Testis (tissue), 3 donors: ENCODE measurements around the gene GALNT9. TPM values are rescaled to one million over a fixed set of nuclear protein-coding genes. Genes with fewer than 3 reads are reported as not detected.

Experiments used
- DNase-seq: peaks from one replicate; pipeline ENCODE4 v3.0.0-alpha.2; 2019
- H3K27ac ChIP-seq, 2 donors: fragments of 200-600 bp; sonication (generic); one replicate each; pipeline ENCODE4 v1.5.1; 2019
- H3K27me3 ChIP-seq: fragments of 200-600 bp; sonication (generic); one replicate; pipeline ENCODE4 v1.5.1; 2019
- H3K36me3 ChIP-seq: fragments of 200-600 bp; sonication (generic); one replicate; pipeline ENCODE4 v1.5.1; 2017; ENCODE audit warnings: low read depth; ENCODE audit errors: missing control alignments
- H3K4me1 ChIP-seq: fragments of 200-600 bp; sonication (generic); one replicate; pipeline ENCODE4 v1.5.1; 2019
- H3K4me3 ChIP-seq, 2 donors: fragments of 200-600 bp; sonication (generic); one replicate each; pipeline ENCODE4 v1.5.1; 2017 to 2019
- H3K9me3 ChIP-seq: fragments of 200-600 bp; sonication (generic); one replicate; pipeline ENCODE4 v1.5.1; 2017
- CTCF ChIP-seq, 3 experiments: fragments of 450-650 bp in 2 of 3; fragments of 200-600 bp in 1 of 3; sonication (generic) in 1 of 3; IDR thresholded peaks; one replicate each; pipeline ENCODE4 v1.5.1; 2016 to 2019; ENCODE audit warnings: antibody characterized with exemption in 3 of 3, mild to moderate bottlenecking in 2 of 3, moderate library complexity in 1 of 3
- POLR2A ChIP-seq: fragments of 450-650 bp; IDR thresholded peaks from one replicate; pipeline ENCODE4 v1.6.1; 2017; ENCODE audit warnings: antibody characterized with exemption, mild to moderate bottlenecking, moderate library complexity
- WGBS, 2 donors: methylation state at CpG; one replicate each; pipeline ENCODE4 v1.1.5; 2018; 5-methylcytosine and 5-hydroxymethylcytosine counted together
- intact Hi-C: fragments of 100-400 bp; cut with DNase I; formaldehyde crosslinking; loops from one replicate; pipeline ENCODE4 v1.15.1; 2023; ENCODE audit warnings: low total_unique reads
- polyA plus RNA-seq: library from polyadenylated mRNA; stranded (reverse); fragments of 350-450 nt; fragmentation: Illumina TruSeq; extraction: RNeasy Lipid Tissue Mini Kit (QIAGEN cat#74804); gene quantifications from one replicate; pipeline ENCODE4 v1.2.3, GENCODE V29; 2014; ENCODE audit warnings: low read depth, low replicate concordance; ENCODE audit not compliant: insufficient read depth
- total RNA-seq, 2 donors: library from RNA; depleted of rRNA; stranded (reverse); fragments of >200 nt; gene quantifications; one replicate each; pipeline ENCODE4 v1.2.3, GENCODE V29; 2016

Gene GALNT9
- total and polyA plus RNA-seq, 3 donors from 2014 or later = 1.1 to 1.5 (median 1.3) TPM

GRCh38 chr12:132215299-132215989 lies 113.9 kb downstream of the GALNT9 start:
- 82 to 87% methylated on average over 21 to 28 of the region's 28 CpGs for WGBS, 2 donors
- no peaks in the 10 kb centered on the region for H3K4me1 ChIP-seq
- no peaks in the 10 kb centered on the region for H3K9me3 ChIP-seq
- H3K27me3 ChIP-seq = no peaks in the 10 kb centered on the region
- no peaks in the 10 kb centered on the region for H3K36me3 ChIP-seq
- no peak for DNase-seq
- no peak overlapping the region for H3K27ac ChIP-seq
- TF ChIP-seq CTCF (IDR thresholded peaks at IDR 0.05) (no peak), POLR2A (no peak)
- intact Hi-C loops = no loop called here
- H3K4me3 ChIP-seq = no peak overlapping the region

- Histone ChIP-seq H3K9me3 (no peaks in the 10 kb centered on the region), H3K4me1 (no peaks in the 10 kb centered on the region), H3K27ac (no peak overlapping the region), H3K27me3 (no peaks in the 10 kb centered on the region), H3K36me3 (no peaks in the 10 kb centered on the region), H3K4me3 (no peak overlapping the region)
- intact Hi-C loops = no loop called here
- TF ChIP-seq CTCF (IDR thresholded peaks at IDR 0.05) (no peak), POLR2A (no peak)
- no peak for DNase-seq
- WGBS, 2 donors = 75 to 77% methylated on average over 22 of the region's 22 CpGs
Observed at GRCh38 chr12:132214891-132215290, 114.5 kb downstream of the GALNT9 start.

GRCh38 chr12:132214161-132214476 lies 115.3 kb downstream of the GALNT9 start:
- WGBS, 2 donors = 78 to 87% methylated on average over 7 to 13 of the region's 13 CpGs
- H3K9me3 ChIP-seq = no peaks in the 10 kb centered on the region
- no peaks in the 10 kb centered on the region for H3K4me1 ChIP-seq
- TF ChIP-seq CTCF (IDR thresholded peaks at IDR 0.05) (no peak), POLR2A (no peak)
- H3K4me3 ChIP-seq = no peak overlapping the region
- H3K27me3 ChIP-seq = no peaks in the 10 kb centered on the region
- H3K36me3 ChIP-seq = no peaks in the 10 kb centered on the region
- H3K27ac ChIP-seq = no peak overlapping the region
- DNase-seq = no peak
- intact Hi-C loops = no loop called here

GRCh38 chr12:132213359-132214160 lies 115.8 kb downstream of the GALNT9 start:
- 90 to 93% methylated on average over 8 to 26 of the region's 26 CpGs for WGBS, 2 donors
- Histone ChIP-seq H3K4me3 (no peak overlapping the region), H3K36me3 (no peaks in the 10 kb centered on the region), H3K4me1 (no peaks in the 10 kb centered on the region), H3K27me3 (no peaks in the 10 kb centered on the region), H3K9me3 (no peaks in the 10 kb centered on the region), H3K27ac (no peak overlapping the region)
- intact Hi-C loops = no loop called here
- TF ChIP-seq POLR2A (no peak), CTCF (IDR thresholded peaks at IDR 0.05) (no peak)
- DNase-seq = no peak
